Endothelial cell of umbilical vein (primary cell): ENCODE data around the gene DGCR6L. TPM values are rescaled to one million over a fixed set of nuclear protein-coding genes. Genes with fewer than 3 reads are reported as not detected.
A peak's percentile ranks its signal among the peaks of the same experiment; 100 is the strongest.
"Not testable (repeated sequence)": the region's sequence is repeated elsewhere in the genome, so short reads cannot be mapped to it uniquely, and the experiment has no call there.

ENCODE experiments used
- BruUV-seq: library from RNA; stranded (reverse); fragments of 400-500 nt; replicated peaks from 2 replicates; lab custom pipeline; 2021; lab: Mats Ljungman, UMichigan
- CTCF ChIA-PET: fragments of 300-600, 350-600 bp; sonication (Branson Sonifier 250); formaldehyde crosslinking; loops from one replicate; lab custom pipeline; 2021; ENCODE audit warnings: antibody characterized with exemption, inconsistent platforms; lab: Charles Lee
- POLR2A ChIA-PET: fragments of 300-600, 350-600 bp; sonication (Branson Sonifier 250); formaldehyde crosslinking; loops from one replicate; lab custom pipeline; 2021; ENCODE audit warnings: antibody characterized with exemption, inconsistent platforms; lab: Charles Lee
- DNase-seq: peaks from one replicate; pipeline ENCODE4 v3.0.0-alpha.2; 2011; ENCODE audit warnings: low read depth, low spot score
- FAIRE-seq: peaks from 2 replicates; lab custom pipeline; 2011; peaks lifted over from hg19 to GRCh38; lab: Jason Lieb, UNC
- H2AFZ ChIP-seq: 2 replicates; pipeline ENCODE4 v1.6.0; 2012; ENCODE audit warnings: low read depth, low read length, control low read depth, inconsistent platforms
- H3K27ac ChIP-seq: 2 replicates; pipeline ENCODE4 v1.5.1; 2011; ENCODE audit warnings: low read depth, mild to moderate bottlenecking, control low read depth, low read length, moderate library complexity; ENCODE audit not compliant: insufficient read depth
- H3K27me3 ChIP-seq, 2 experiments: 2 replicates each; pipeline versions ENCODE4 v1.6.0 to v1.6.1; 2011; ENCODE audit warnings: low read length in 2 of 2, mixed read lengths in 1 of 2; ENCODE audit not compliant: control insufficient read depth in 2 of 2, insufficient read depth in 2 of 2
- H3K36me3 ChIP-seq, 2 experiments: 2 replicates in 1 of 2; 3 replicates in 1 of 2; pipeline ENCODE4 v1.5.1; 2011; ENCODE audit warnings: low read length in 2 of 2, mild to moderate bottlenecking in 1 of 2, moderate library complexity in 1 of 2; ENCODE audit not compliant: control insufficient read depth in 2 of 2, insufficient read depth in 2 of 2; ENCODE audit errors: extremely low read depth in 1 of 2
- H3K4me1 ChIP-seq: 3 replicates; pipeline ENCODE4 v1.5.1; 2011; ENCODE audit warnings: mild to moderate bottlenecking, low read length; ENCODE audit not compliant: control insufficient read depth, insufficient read depth; ENCODE audit errors: extremely low read depth
- H3K4me2 ChIP-seq: 2 replicates; pipeline ENCODE4 v1.6.1; 2011; ENCODE audit warnings: low read length, control low read depth, mixed read lengths; ENCODE audit not compliant: insufficient read depth
- H3K4me3 ChIP-seq, 3 experiments: fragments of 200-600 bp in 1 of 3; sonication (generic), shearing (Covaris generic) in 1 of 3; replicated peaks in 1 of 3; 2 replicates each; pipeline ENCODE4 v1.5.1; 2011 to 2016; ENCODE audit warnings: control low read depth in 3 of 3, low read length in 3 of 3, mild to moderate bottlenecking in 2 of 3, inconsistent platforms in 1 of 3, low read depth in 1 of 3, moderate library complexity in 1 of 3; ENCODE audit not compliant: insufficient read depth in 1 of 3
- H3K79me2 ChIP-seq: 2 replicates; pipeline ENCODE4 v1.6.0; 2012; ENCODE audit warnings: low read length, inconsistent platforms; ENCODE audit not compliant: control insufficient read depth, insufficient read depth
- H3K9ac ChIP-seq: replicated peaks from 2 replicates; pipeline ENCODE3; 2011; ENCODE audit warnings: low read length, control low read depth; ENCODE audit not compliant: insufficient read depth; ENCODE audit errors: extremely low read depth
- H3K9me1 ChIP-seq: replicated peaks from 3 replicates; pipeline ENCODE4 v1.6.0; 2011; ENCODE audit warnings: mild to moderate bottlenecking, low read length; ENCODE audit not compliant: control insufficient read depth, insufficient read depth; ENCODE audit errors: extremely low read depth
- H3K9me3 ChIP-seq: replicated peaks from 2 replicates; pipeline ENCODE4 v1.5.1; 2012; ENCODE audit warnings: low read length, inconsistent platforms; ENCODE audit not compliant: control insufficient read depth, insufficient read depth
- H4K20me1 ChIP-seq: replicated peaks from 2 replicates; pipeline ENCODE3; 2011; ENCODE audit warnings: mild to moderate bottlenecking, low read length; ENCODE audit not compliant: control insufficient read depth, insufficient read depth; ENCODE audit errors: extremely low read depth
- CTCF ChIP-seq, 2 donors: IDR thresholded peaks; 1 replicate in 1 of 2; 2 replicates in 1 of 2; pipeline ENCODE4 v1.5.1; 2011; ENCODE audit warnings: low read length in 2 of 2, mild to moderate bottlenecking in 2 of 2, moderate library complexity in 2 of 2, control low read depth in 1 of 2, inconsistent platforms in 1 of 2, low read depth in 1 of 2; ENCODE audit not compliant: insufficient read depth in 1 of 2; ENCODE audit errors: extremely low read depth in 1 of 2
- EZH2 ChIP-seq: IDR thresholded peaks from 2 replicates; pipeline ENCODE4 v1.6.1; 2012; ENCODE audit warnings: borderline replicate concordance, low read depth, mild to moderate bottlenecking, moderate library complexity, low read length, inconsistent platforms; ENCODE audit not compliant: severe bottlenecking
- FOS ChIP-seq: IDR thresholded peaks from 2 replicates; pipeline ENCODE4 v1.6.1; 2011; ENCODE audit warnings: mild to moderate bottlenecking, low read length, moderate library complexity, borderline replicate concordance; ENCODE audit not compliant: insufficient read depth
- GATA2 ChIP-seq: IDR thresholded peaks from 2 replicates; pipeline ENCODE4 v1.7.0; 2011; ENCODE audit warnings: low read depth, mild to moderate bottlenecking, moderate library complexity, mixed read lengths, low read length; ENCODE audit not compliant: insufficient read length, insufficient read depth
- MYC ChIP-seq: IDR thresholded peaks from one replicate; pipeline ENCODE4 v1.6.1; 2011; ENCODE audit warnings: mild to moderate bottlenecking, low read depth, low read length
- POLR2A ChIP-seq: IDR thresholded peaks from 2 replicates; pipeline ENCODE4 v1.6.1; 2012; ENCODE audit warnings: low read depth, mild to moderate bottlenecking, control low read depth, low read length
- dilution Hi-C: fragments of 300-500 bp; cut with MboI; formaldehyde crosslinking; loops from one replicate; pipeline ENCODE4 v1.15.0; 2019; ENCODE audit warnings: low sequenced_read_pairs; ENCODE audit not compliant: extremely low pct_ligation_motif_present
- intact Hi-C: fragments of 100-400 bp; cut with micrococcal nuclease; formaldehyde crosslinking; loops from one replicate; pipeline ENCODE4 v1.10.0; 2022
- polyA plus RNA-seq, 4 experiments: library from polyadenylated mRNA; depleted of rRNA in 3 of 4; stranded (reverse) in 3 of 4; unstranded in 1 of 4; fragments of >200 nt; gene quantifications; 2 replicates each; pipeline versions ENCODE4 v1.2.1 to v1.2.3, GENCODE V29; 2011 to 2012; ENCODE audit warnings: missing spikeins in 1 of 4
- total RNA-seq: library from RNA; stranded (reverse); gene quantifications from 2 replicates; pipeline ENCODE4 v1.2.3, GENCODE V29; 2021

Gene DGCR6L
- total and polyA plus RNA-seq, 2 donors (not counting 3 experiments of a cell fraction or from before 2014, with no cell fraction given) = 38.0 to 67.5 TPM

- H3K79me2 ChIP-seq, POLR2A ChIA-PET, H3K4me2 ChIP-seq, H3K9me1 ChIP-seq, BruUV-seq, H3K27me3 ChIP-seq, H3K4me3 ChIP-seq, H3K4me1 ChIP-seq, H2AFZ ChIP-seq, H3K9ac ChIP-seq, H3K36me3 ChIP-seq, H3K27ac ChIP-seq, H3K9me3 ChIP-seq, dilution Hi-C loops, H4K20me1 ChIP-seq: not testable (repeated sequence)
- peak; percentile 48 for DNase-seq
- TF ChIP-seq CTCF (IDR thresholded peaks at IDR 0.05; ENCODE audit: extremely low read depth in 1 of 2, insufficient read depth in 1 of 2, low read depth in 1 of 2, low read length in 2 of 2) = peak; percentile 75 to 87
- FAIRE-seq = peak; percentile 94
- intact Hi-C loops = loop anchor here (1.0 kb wide), 2 partner anchors 128 to 155 kb away; no protein-coding TSS in a partner anchor
- CTCF ChIA-PET = interaction anchor here (0.7 to 0.8 kb wide), 5 partner anchors 32 to 129 kb away, joined by 3 to 28 read pairs (median 3); partner anchors contain the start of gene DGCR6L
Observed at GRCh38 chr22:20285473-20286311, 34.2 kb downstream of the DGCR6L start.

GRCh38 chr22:20284471-20285086 lies 35.3 kb downstream of the DGCR6L start:
- no peak for TF ChIP-seq GATA2
- no peak for TF ChIP-seq POLR2A
- no peak for TF ChIP-seq EZH2
- TF ChIP-seq MYC = no peak
- TF ChIP-seq CTCF (IDR thresholded peaks at IDR 0.05; ENCODE audit: extremely low read depth in 1 of 2, insufficient read depth in 1 of 2, low read depth in 1 of 2, low read length in 2 of 2) = no peak
- no peak for TF ChIP-seq FOS
- Histone ChIP-seq H3K9me1 (no peaks in the 10 kb centered on the region), H3K79me2 (no peaks in the 10 kb centered on the region), H3K9ac (no peak overlapping the region), H3K27ac (no peak overlapping the region), H3K27me3 (no peaks in the 10 kb centered on the region), H3K9me3 (no peaks in the 10 kb centered on the region), H2AFZ (no peak overlapping the region), H3K36me3 (no peaks in the 10 kb centered on the region), H3K4me1 (no peaks in the 10 kb centered on the region), H4K20me1 (no peaks in the 10 kb centered on the region), H3K4me3 (no peak overlapping the region), H3K4me2 (no peak overlapping the region)
- POLR2A ChIA-PET = no interaction called here
- dilution Hi-C loops = no loop called here
- CTCF ChIA-PET = interaction anchor here (0.9 to 4.1 kb wide), 6 partner anchors 9 to 136 kb away, joined by 3 to 52 read pairs (median 5); no protein-coding TSS in a partner anchor
- BruUV-seq = no TSS peak
- FAIRE-seq (no peak), DNase-seq (no peak)
- intact Hi-C loops = loop anchor here (1.0 kb wide), 2 partner anchors 127 to 154 kb away; no protein-coding TSS in a partner anchor
